Right cardiac atrium (tissue), 5 donors: ENCODE measurements around the gene ZNF586. TPM values are rescaled to one million over a fixed set of nuclear protein-coding genes. Genes with fewer than 3 reads are reported as not detected.
"Not testable (repeated sequence)": the region's sequence is repeated elsewhere in the genome, so short reads cannot be mapped to it uniquely, and the experiment has no call there.

Experiments used
- ATAC-seq, 2 donors: fragments of 200-7000 bp; cut with Tn5 transposase; one replicate each; pipeline versions ENCODE4 v1.8.0 to v1.9.1; 2020; ENCODE audit warnings: moderate library complexity in 2 of 2, mild to moderate bottlenecking in 1 of 2
- DNase-seq, 3 donors: peaks; one replicate each; pipeline ENCODE4 v3.0.0-alpha.2; 2020
- H3K27ac ChIP-seq: one replicate; pipeline ENCODE4 v1.5.1; 2013; ENCODE audit warnings: mild to moderate bottlenecking, low read length, control low read depth, moderate library complexity
- H3K27me3 ChIP-seq: one replicate; pipeline ENCODE4 v1.6.1; 2013; ENCODE audit not compliant: control insufficient read depth, insufficient read depth
- H3K4me1 ChIP-seq: one replicate; pipeline ENCODE4 v1.6.1; 2013; ENCODE audit warnings: low read length; ENCODE audit not compliant: control insufficient read depth, insufficient read depth
- H3K4me3 ChIP-seq: one replicate; pipeline ENCODE4 v1.5.1; 2013; ENCODE audit warnings: low read length, control low read depth
- H3K9me3 ChIP-seq: one replicate; pipeline ENCODE4 v1.6.1; 2013; ENCODE audit warnings: low read length; ENCODE audit not compliant: control insufficient read depth
- WGBS: extraction: QIAGEN DNeasy Blood & Tissue Kit; methylation state at CpG from one replicate; pipeline ENCODE4 v1.1.7; 2013; 5-methylcytosine and 5-hydroxymethylcytosine counted together
- intact Hi-C, 4 donors: fragments of 100-400 bp; cut with DNase I; formaldehyde crosslinking; loops; one replicate each; pipeline versions ENCODE4 v1.11.0 to v1.14.0; 2022 to 2023
- polyA plus RNA-seq: library from polyadenylated mRNA; stranded (reverse); fragments of 200-250 nt; gene quantifications from one replicate; pipeline ENCODE4 v1.2.3, GENCODE V29; 2013
- total RNA-seq, 4 donors: library from RNA; stranded (reverse); fragmentation: NEBNext Ultra II Directional; extraction: Animal tissue kit (Norgen Biotek cat#: 25700); gene quantifications; one replicate each; pipeline ENCODE4 v1.2.1, GENCODE V29; 2021
- donor health status: healthy with polysubstance abuse.
- donor health status: DM: no; HTN: yes; CAD: no.
- donor health status: DM: no; HTN: no; CAD: no.
- donor health status: DM: no; HTN: yes; CAD: no; lungs with severe emphysema.
- donor health status: DM: yes; HTN: yes; CAD: no.

ZNF586 gene
- total and polyA plus RNA-seq, 5 donors = 7.1 to 11.7 (median 11.2) TPM

- H3K9me3 ChIP-seq, H3K4me3 ChIP-seq, H3K4me1 ChIP-seq, H3K27me3 ChIP-seq, intact Hi-C loops, ATAC-seq, DNase-seq, H3K27ac ChIP-seq: not testable (repeated sequence)
- 70% methylated on average over 2 of the region's 2 CpGs for WGBS
Observed at GRCh38 chr19:57823155-57823554, 53.7 kb downstream of the ZNF586 start.

GRCh38 chr19:57823608-57824007 lies 54.1 kb downstream of the ZNF586 start:
- H3K9me3 ChIP-seq, intact Hi-C loops, ATAC-seq, H3K27me3 ChIP-seq, H3K4me1 ChIP-seq, DNase-seq, H3K4me3 ChIP-seq, H3K27ac ChIP-seq: not testable (repeated sequence)
- WGBS = 78% methylated on average over 4 of the region's 4 CpGs

- no peak overlapping the region for H3K4me3 ChIP-seq
- no peak overlapping the region for H3K27ac ChIP-seq
- H3K4me1 ChIP-seq = peaks cover 4% of the 10 kb centered on the region
- WGBS = 84% methylated on average over 6 of the region's 6 CpGs
- no peak for DNase-seq
- H3K27me3 ChIP-seq = no peaks in the 10 kb centered on the region
- no peaks in the 10 kb centered on the region for H3K9me3 ChIP-seq
- ATAC-seq = no peak
- intact Hi-C loops = no loop called here
Observed at GRCh38 chr19:57825511-57825910, 56.0 kb downstream of the ZNF586 start.

- intact Hi-C loops = no loop called here
- Histone ChIP-seq H3K4me1 (no peaks in the 10 kb centered on the region), H3K27ac (peak overlapping the region; percentile 6), H3K9me3 (no peaks in the 10 kb centered on the region), H3K27me3 (no peaks in the 10 kb centered on the region), H3K4me3 (no peak overlapping the region)
- 38% methylated on average over 5 of the region's 5 CpGs for WGBS
- no peak for DNase-seq
- no peak for ATAC-seq
Observed at GRCh38 chr19:57829316-57829715, 59.8 kb downstream of the ZNF586 start.

GRCh38 chr19:57830071-57830602 lies 60.7 kb downstream of the ZNF586 start, which contains the start of gene ZNF587B:
TSS of gene ZNF587B (plus strand) at chr19:57830299. CDS start at chr19:57830529, 230 bp downstream.
- WGBS = 22% methylated on average over 22 of the region's 22 CpGs
- Histone ChIP-seq H3K27me3 (no peaks in the 10 kb centered on the region), H3K9me3 (no peaks in the 10 kb centered on the region), H3K4me3 (peak within 1 kb of the TSS; percentile 63), H3K4me1 (no peaks in the 10 kb centered on the region), H3K27ac (peak within 1 kb of the TSS; percentile 95)
- intact Hi-C loops = no loop called here
- DNase-seq (peak; percentile 77 to 93 (median 91)), ATAC-seq (peak; percentile 91 to 92)

Other genes starting within 250 kb of the ZNF586 start
- 1 to 10 TPM; 4.4 to 4.8 (median 4.5) TPM for gene ZNF549, start 242.3 kb upstream of the ZNF586 start, total RNA-seq
- 2.0 TPM for gene ZNF549, start 242.3 kb upstream of the ZNF586 start, polyA plus RNA-seq
- 1 to 10 TPM; 6.7 to 9.5 (median 7.9) TPM for gene ZNF550, start 209.8 kb upstream of the ZNF586 start, total RNA-seq
- gene ZNF550, start 209.8 kb upstream of the ZNF586 start, polyA plus RNA-seq = 3.1 TPM
- gene ZNF416, start 190.8 kb upstream of the ZNF586 start, total RNA-seq = 1 to 10 TPM; 4.7 to 5.9 (median 4.8) TPM
- gene ZNF416, start 190.8 kb upstream of the ZNF586 start, polyA plus RNA-seq = 2.4 TPM
- gene ZIK1, start 185.5 kb upstream of the ZNF586 start, total RNA-seq = 1 to 10 TPM; 5.0 to 6.3 (median 5.5) TPM
- 2.0 TPM for gene ZIK1, start 185.5 kb upstream of the ZNF586 start, polyA plus RNA-seq
- gene ZNF530, start 169.8 kb upstream of the ZNF586 start, total RNA-seq = 1 to 10 TPM; 3.7 to 5.9 (median 5.0) TPM
- 8.4 TPM for gene ZNF530, start 169.8 kb upstream of the ZNF586 start, polyA plus RNA-seq
- gene ZNF134, start 155.4 kb upstream of the ZNF586 start, total RNA-seq = 10 to 100 TPM; 15.1 to 20.1 (median 17.3) TPM
- gene ZNF134, start 155.4 kb upstream of the ZNF586 start, polyA plus RNA-seq = 5.5 TPM
- gene ZNF211, start 136.5 kb upstream of the ZNF586 start, total RNA-seq = 10 to 100 TPM; 11.9 to 15.0 (median 13.6) TPM
- gene ZNF211, start 136.5 kb upstream of the ZNF586 start, polyA plus RNA-seq = 8.0 TPM
- gene ZSCAN4, start 100.7 kb upstream of the ZNF586 start, total RNA-seq = under 1 TPM in 3 of 4 donors, not detected in 1; 0.23 to 0.37 (median 0.33) TPM
- gene ZSCAN4, start 100.7 kb upstream of the ZNF586 start, polyA plus RNA-seq = 0.16 TPM
- gene ZNF551, start 87.7 kb upstream of the ZNF586 start, total RNA-seq = 1 to 10 TPM; 3.1 to 5.7 (median 4.2) TPM
- 2.0 TPM for gene ZNF551, start 87.7 kb upstream of the ZNF586 start, polyA plus RNA-seq
- 10 to 100 TPM in 1 of 4 donors, 1 to 10 TPM in 3; 7.2 to 10.1 (median 8.1) TPM for gene ZNF154, start 60.5 kb upstream of the ZNF586 start, total RNA-seq
- 4.5 TPM for gene ZNF154, start 60.5 kb upstream of the ZNF586 start, polyA plus RNA-seq
- gene ZNF671, start 42.1 kb upstream of the ZNF586 start, total RNA-seq = 10 to 100 TPM in 1 of 4 donors, 1 to 10 TPM in 3; 8.1 to 11.5 (median 8.8) TPM
- 4.8 TPM for gene ZNF671, start 42.1 kb upstream of the ZNF586 start, polyA plus RNA-seq
- gene ZNF776, start 22.9 kb upstream of the ZNF586 start, total RNA-seq = 10 to 100 TPM; 11.9 to 16.0 (median 13.7) TPM
- 8.7 TPM for gene ZNF776, start 22.9 kb upstream of the ZNF586 start, polyA plus RNA-seq
- gene ZNF552, start 45.2 kb downstream of the ZNF586 start, total RNA-seq = 1 to 10 TPM; 3.3 to 5.8 (median 3.8) TPM
- gene ZNF552, start 45.2 kb downstream of the ZNF586 start, polyA plus RNA-seq = 2.2 TPM
- 1 to 10 TPM; 5.8 to 9.3 (median 6.6) TPM for gene ZNF587B, start 60.6 kb downstream of the ZNF586 start, total RNA-seq
- 4.3 TPM for gene ZNF587B, start 60.6 kb downstream of the ZNF586 start, polyA plus RNA-seq
- gene ZNF587, start 80.2 kb downstream of the ZNF586 start, total RNA-seq = 10 to 100 TPM; 19.6 to 23.8 (median 21.8) TPM
- 16.3 TPM for gene ZNF587, start 80.2 kb downstream of the ZNF586 start, polyA plus RNA-seq
- gene ZNF814, start 119.4 kb downstream of the ZNF586 start, total RNA-seq = 10 to 100 TPM in 3 of 4 donors, 1 to 10 TPM in 1; 9.5 to 13.8 (median 12.3) TPM
- gene ZNF814, start 119.4 kb downstream of the ZNF586 start, polyA plus RNA-seq = 13.0 TPM
- gene ZNF417, start 146.9 kb downstream of the ZNF586 start, total RNA-seq = 10 to 100 TPM; 10.2 to 12.7 (median 11.8) TPM
- 4.6 TPM for gene ZNF417, start 146.9 kb downstream of the ZNF586 start, polyA plus RNA-seq
- gene ZNF418, start 165.7 kb downstream of the ZNF586 start, total RNA-seq = 10 to 100 TPM; 11.1 to 16.7 (median 12.4) TPM
- 9.7 TPM for gene ZNF418, start 165.7 kb downstream of the ZNF586 start, polyA plus RNA-seq
- gene ZNF256, start 178.0 kb downstream of the ZNF586 start, total RNA-seq = 10 to 100 TPM; 10.0 to 13.9 (median 12.5) TPM
- gene ZNF256, start 178.0 kb downstream of the ZNF586 start, polyA plus RNA-seq = 5.5 TPM
- gene C19orf18, start 204.9 kb downstream of the ZNF586 start, total RNA-seq = 1 to 10 TPM; 2.1 to 2.9 (median 2.6) TPM
- gene C19orf18, start 204.9 kb downstream of the ZNF586 start, polyA plus RNA-seq = 2.9 TPM
- 10 to 100 TPM; 11.8 to 16.8 (median 15.7) TPM for gene ZNF606, start 233.1 kb downstream of the ZNF586 start, total RNA-seq
- gene ZNF606, start 233.1 kb downstream of the ZNF586 start, polyA plus RNA-seq = 10.2 TPM